Gastroesophageal sphincter (tissue), 4 donors: ENCODE data around the gene MAP2K4. TPM values are rescaled to one million over a fixed set of nuclear protein-coding genes. Genes with fewer than 3 reads are reported as not detected.

Experiments used
- ATAC-seq: fragments of 150-250 bp; one replicate; pipeline ENCODE4 v1.9.1; 2016; ENCODE audit warnings: mild to moderate bottlenecking, moderate library complexity
- H3K27ac ChIP-seq, 4 donors: fragments of 200-600 bp; sonication (generic) in 3 of 4; 1 replicate in 3 of 4; 2 replicates in 1 of 4; pipeline ENCODE4 v1.5.1; 2016 to 2019
- H3K27me3 ChIP-seq: fragments of 200-600 bp; sonication (generic); one replicate; pipeline ENCODE4 v1.5.1; 2019
- H3K36me3 ChIP-seq, 2 donors: fragments of 200-600 bp; sonication (generic); one replicate each; pipeline ENCODE4 v1.5.1; 2019; ENCODE audit warnings: control low read depth in 1 of 2
- H3K4me1 ChIP-seq, 3 donors: fragments of 200-600 bp; sonication (generic); 1 replicate in 2 of 3; 2 replicates in 1 of 3; pipeline ENCODE4 v1.5.1; 2016 to 2019; ENCODE audit warnings: control low read depth in 2 of 3
- H3K4me3 ChIP-seq, 2 donors: fragments of 200-600 bp; sonication (generic); one replicate each; pipeline ENCODE4 v1.5.1; 2019; ENCODE audit warnings: mild to moderate bottlenecking in 1 of 2, moderate library complexity in 1 of 2
- H3K9me3 ChIP-seq, 3 donors: fragments of 200-600 bp; sonication (generic); one replicate each; pipeline ENCODE4 v1.5.1; 2017 to 2019; ENCODE audit warnings: control low read depth in 2 of 3
- CTCF ChIP-seq, 4 experiments: fragments of 200-600 bp in 2 of 4; fragments of 450-650 bp in 2 of 4; sonication (generic) in 1 of 4; IDR thresholded peaks; one replicate each; pipeline ENCODE4 v1.5.1; 2017 to 2019; ENCODE audit warnings: antibody characterized with exemption in 4 of 4, mild to moderate bottlenecking in 2 of 4, moderate library complexity in 2 of 4
- EP300 ChIP-seq: sonication (generic); formaldehyde crosslinking; IDR thresholded peaks from one replicate; pipeline ENCODE4 v1.6.1; 2017; ENCODE audit warnings: antibody characterized with exemption, mild to moderate bottlenecking
- POLR2A ChIP-seq, 2 donors: fragments of 450-650 bp; IDR thresholded peaks; one replicate each; pipeline ENCODE4 v1.6.1; 2017; ENCODE audit warnings: antibody characterized with exemption in 2 of 2, mild to moderate bottlenecking in 2 of 2, moderate library complexity in 1 of 2
- POLR2AphosphoS5 ChIP-seq: sonication (generic); formaldehyde crosslinking; IDR thresholded peaks from one replicate; pipeline ENCODE4 v1.6.1; 2017; ENCODE audit warnings: antibody characterized with exemption
- WGBS, 2 donors: methylation state at CpG; one replicate each; pipeline ENCODE4 v1.1.5; 2018; ENCODE audit warnings: low coverage in 1 of 2; 5-methylcytosine and 5-hydroxymethylcytosine counted together
- total RNA-seq, 4 donors: library from RNA; depleted of rRNA; stranded (reverse); fragments of >200 nt; gene quantifications; one replicate each; pipeline ENCODE4 v1.1.0, GENCODE V29; 2016

MAP2K4 gene
- total RNA-seq, 4 donors from 2014 or later = 25.6 to 37.3 (median 29.6) TPM

GRCh38 chr17:12034538-12034937 lies 13.9 kb downstream of the MAP2K4 start:
- H3K27me3 ChIP-seq = no peaks in the 10 kb centered on the region
- H3K9me3 ChIP-seq = no peaks in the 10 kb centered on the region
- peaks cover 0 to 57% (median 3%) of the 10 kb centered on the region in 3 donors for H3K4me1 ChIP-seq
- WGBS, 2 donors = 90 to 96% methylated on average over 4 of the region's 4 CpGs
- no peak overlapping the region for H3K4me3 ChIP-seq
- H3K27ac ChIP-seq = no peak overlapping the region
- ATAC-seq = no peak
- TF ChIP-seq CTCF (IDR thresholded peaks at IDR 0.05) = no peak
- no peak for TF ChIP-seq EP300
- TF ChIP-seq POLR2AphosphoS5 = no peak
- H3K36me3 ChIP-seq = peaks cover 0 to 7% of the 10 kb centered on the region in 2 donors

- H3K27ac ChIP-seq = no peak overlapping the region
- H3K9me3 ChIP-seq = no peaks in the 10 kb centered on the region
- ATAC-seq = no peak
- peaks cover 0 to 55% (median 3%) of the 10 kb centered on the region in 3 donors for H3K4me1 ChIP-seq
- no peak overlapping the region for H3K4me3 ChIP-seq
- no peaks in the 10 kb centered on the region for H3K27me3 ChIP-seq
- peaks cover 0 to 7% of the 10 kb centered on the region in 2 donors for H3K36me3 ChIP-seq
- TF ChIP-seq CTCF (IDR thresholded peaks at IDR 0.05) (no peak), EP300 (no peak), POLR2AphosphoS5 (no peak), POLR2A (IDR thresholded peaks at IDR 0.05) (no peak)
- WGBS, 2 donors = 86 to 100% methylated on average over 1 of the region's 1 CpG
These were observed 15.0 kb downstream of the MAP2K4 start for GRCh38 chr17:12035673-12036072.

- Histone ChIP-seq H3K4me3 (no peak overlapping the region), H3K4me1 (peaks cover 0 to 55% (median 7%) of the 10 kb centered on the region in 3 donors), H3K36me3 (peaks cover 0 to 7% of the 10 kb centered on the region in 2 donors), H3K27ac (no peak overlapping the region), H3K9me3 (no peaks in the 10 kb centered on the region), H3K27me3 (no peaks in the 10 kb centered on the region)
- TF ChIP-seq CTCF (IDR thresholded peaks at IDR 0.05) (no peak), POLR2A (IDR thresholded peaks at IDR 0.05) (no peak), EP300 (no peak), POLR2AphosphoS5 (no peak)
- WGBS, 2 donors = 30 to 57% methylated on average over 2 of the region's 2 CpGs
- ATAC-seq = no peak
These were observed 17.3 kb downstream of the MAP2K4 start for GRCh38 chr17:12037970-12038369.

GRCh38 chr17:12040478-12040877 lies 19.8 kb downstream of the MAP2K4 start:
- Histone ChIP-seq H3K27me3 (no peaks in the 10 kb centered on the region), H3K4me3 (no peak overlapping the region), H3K4me1 (peaks cover 0 to 57% (median 7%) of the 10 kb centered on the region in 3 donors), H3K27ac (no peak overlapping the region), H3K9me3 (no peaks in the 10 kb centered on the region), H3K36me3 (no peaks in the 10 kb centered on the region)
- ATAC-seq = no peak
- 60 to 68% methylated on average over 2 to 3 of the region's 3 CpGs for WGBS, 2 donors
- TF ChIP-seq EP300 (no peak), CTCF (IDR thresholded peaks at IDR 0.05) (no peak), POLR2AphosphoS5 (no peak), POLR2A (IDR thresholded peaks at IDR 0.05) (no peak)

- ATAC-seq = no peak
- Histone ChIP-seq H3K9me3 (no peaks in the 10 kb centered on the region), H3K36me3 (no peaks in the 10 kb centered on the region), H3K4me3 (no peak overlapping the region), H3K4me1 (peaks cover 0 to 57% (median 7%) of the 10 kb centered on the region in 3 donors), H3K27me3 (no peaks in the 10 kb centered on the region), H3K27ac (no peak overlapping the region)
- WGBS, 2 donors = 2 to 18% methylated on average over 3 of the region's 3 CpGs
- TF ChIP-seq CTCF (IDR thresholded peaks at IDR 0.05) (no peak), POLR2AphosphoS5 (no peak), POLR2A (IDR thresholded peaks at IDR 0.05) (no peak), EP300 (no peak)
These were observed 20.6 kb downstream of the MAP2K4 start for GRCh38 chr17:12041312-12041711.
